Lung (tissue), 12 donors: ENCODE results near the gene ZMYND10. TPM values are rescaled to one million over a fixed set of nuclear protein-coding genes. Genes with fewer than 3 reads are reported as not detected.

ENCODE experiments used
- ATAC-seq: fragments of 200-7000 bp; cut with Tn5 transposase; one replicate; pipeline ENCODE4 v1.9.1; 2020; ENCODE audit warnings: moderate number of reproducible peaks; ENCODE audit not compliant: insufficient read depth, low FRiP score
- DNase-seq, 3 donors: peaks; one replicate each; pipeline ENCODE4 v3.0.0-alpha.2; 2013 to 2017
- H3K27ac ChIP-seq, 2 donors: one replicate each; pipeline ENCODE4 v1.5.1; 2013; ENCODE audit warnings: mild to moderate bottlenecking in 2 of 2, moderate library complexity in 2 of 2, control low read depth in 1 of 2, inconsistent platforms in 1 of 2, low read depth in 1 of 2, low read length in 1 of 2
- H3K27me3 ChIP-seq, 3 donors: one replicate each; pipeline ENCODE4 v1.5.1; 2013; ENCODE audit warnings: low read length in 2 of 3; ENCODE audit not compliant: control insufficient read depth in 3 of 3, insufficient read depth in 3 of 3
- H3K36me3 ChIP-seq, 4 donors: one replicate each; pipeline ENCODE4 v1.5.1; 2013; ENCODE audit warnings: low read length in 4 of 4, mild to moderate bottlenecking in 1 of 4, moderate library complexity in 1 of 4; ENCODE audit not compliant: control insufficient read depth in 4 of 4, insufficient read depth in 4 of 4
- H3K4me1 ChIP-seq, 5 donors: one replicate each; pipeline ENCODE4 v1.5.1; 2013; ENCODE audit warnings: low read length in 5 of 5, mild to moderate bottlenecking in 2 of 5, moderate library complexity in 1 of 5; ENCODE audit not compliant: control insufficient read depth in 5 of 5, insufficient read depth in 5 of 5
- H3K4me3 ChIP-seq: one replicate; pipeline ENCODE4 v1.5.1; 2013; ENCODE audit warnings: mild to moderate bottlenecking, control low read depth, moderate library complexity
- H3K9ac ChIP-seq, 2 donors: one replicate each; pipeline ENCODE4 v1.5.1; 2013; ENCODE audit warnings: low read length in 2 of 2, control low read depth in 1 of 2; ENCODE audit not compliant: insufficient read depth in 1 of 2
- H3K9me3 ChIP-seq, 4 donors: one replicate each; pipeline ENCODE4 v1.5.1; 2013; ENCODE audit warnings: low read length in 3 of 4, mild to moderate bottlenecking in 1 of 4, moderate library complexity in 1 of 4; ENCODE audit not compliant: control insufficient read depth in 4 of 4, insufficient read depth in 3 of 4
- WGBS, 2 donors: extraction: QIAGEN DNeasy Blood & Tissue Kit; methylation state at CpG; one replicate each; pipeline ENCODE4 v1.1.7; 2013; 5-methylcytosine and 5-hydroxymethylcytosine counted together
- polyA plus RNA-seq, 2 donors: library from polyadenylated mRNA; stranded (reverse); fragments of 200-250 nt; gene quantifications; one replicate each; pipeline ENCODE4 v1.2.1, GENCODE V29; 2013
- total RNA-seq, 2 donors: library from RNA; depleted of rRNA in 1 of 2; stranded (reverse); fragments of >200 nt in 1 of 2; gene quantifications; one replicate each; pipeline ENCODE4 v1.2.1, GENCODE V29; 2014 to 2021
- TF ChIP-seq, protein P1 (sequence below): IDR thresholded peaks from 2 replicates; pipeline ENCODE4 v1.5.1; 2012; ENCODE audit warnings: mild to moderate bottlenecking; ENCODE audit errors: control extremely low read depth, extremely low read depth
- donor health status: control.
- donor health status: control.
- donor health status: Bipolar disorder and iron deficiency.
- donor health status: healthy.
- donor health status: DM: yes; HTN: yes; CAD: no.

The ZMYND10 gene
- total and polyA plus RNA-seq, 4 donors, result 31.4 to 117 (median 62.4) TPM

DNA sequence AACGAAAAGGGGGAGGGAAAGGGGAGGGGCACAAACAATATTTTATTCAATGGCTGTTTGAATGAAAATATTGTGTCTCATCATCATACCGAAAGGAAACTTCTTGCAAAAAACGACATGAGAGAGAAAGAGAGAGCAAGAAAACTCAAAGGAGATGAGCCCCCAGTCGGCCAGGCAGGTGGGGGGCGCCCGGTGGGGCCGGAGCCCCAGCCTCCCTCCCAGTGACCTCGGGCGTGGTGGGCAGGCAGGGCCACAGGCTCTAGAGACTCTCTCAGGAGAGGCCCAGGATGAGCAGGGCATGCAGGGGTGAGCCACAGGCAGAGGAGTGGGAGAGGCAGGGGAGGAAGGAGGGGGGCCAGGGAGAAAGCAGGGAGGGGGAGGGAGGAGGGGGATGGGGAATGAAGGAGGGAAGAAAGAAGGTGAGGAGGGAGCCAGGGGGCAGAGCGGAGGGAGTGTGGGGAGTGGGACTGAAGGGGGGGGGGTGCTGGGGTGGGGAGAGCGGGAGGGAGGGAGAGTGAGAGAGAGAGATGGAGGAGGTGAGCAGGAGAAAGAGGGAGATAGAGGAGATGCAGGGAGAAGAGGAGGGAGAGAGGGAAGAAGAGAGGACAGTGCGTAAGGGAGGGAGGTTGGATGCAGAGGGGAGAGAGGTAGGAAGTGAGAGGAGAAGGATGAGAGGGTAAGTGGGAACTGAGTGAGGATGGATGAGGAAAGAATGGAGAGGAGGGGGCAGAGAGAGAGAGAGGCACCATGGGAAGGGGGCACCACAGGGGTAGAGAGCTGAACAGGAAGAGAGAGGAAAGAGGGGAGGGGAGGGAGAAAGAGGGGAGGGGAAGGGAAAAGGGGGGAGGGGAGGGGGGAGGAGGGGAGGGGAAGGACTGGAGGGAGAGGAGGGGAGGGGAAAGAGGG is 27.9 kb upstream of the ZMYND10 start:
- H3K27me3 ChIP-seq, result no peaks in the 10 kb centered on the region
- H3K4me1 ChIP-seq, result peaks cover 0 to 8% (median 0%) of the 10 kb centered on the region in 5 donors
- ATAC-seq, result no peak
- H3K27ac ChIP-seq, result no peak overlapping the region
- no peak overlapping the region for H3K4me3 ChIP-seq
- TF ChIP-seq, protein P1, sequence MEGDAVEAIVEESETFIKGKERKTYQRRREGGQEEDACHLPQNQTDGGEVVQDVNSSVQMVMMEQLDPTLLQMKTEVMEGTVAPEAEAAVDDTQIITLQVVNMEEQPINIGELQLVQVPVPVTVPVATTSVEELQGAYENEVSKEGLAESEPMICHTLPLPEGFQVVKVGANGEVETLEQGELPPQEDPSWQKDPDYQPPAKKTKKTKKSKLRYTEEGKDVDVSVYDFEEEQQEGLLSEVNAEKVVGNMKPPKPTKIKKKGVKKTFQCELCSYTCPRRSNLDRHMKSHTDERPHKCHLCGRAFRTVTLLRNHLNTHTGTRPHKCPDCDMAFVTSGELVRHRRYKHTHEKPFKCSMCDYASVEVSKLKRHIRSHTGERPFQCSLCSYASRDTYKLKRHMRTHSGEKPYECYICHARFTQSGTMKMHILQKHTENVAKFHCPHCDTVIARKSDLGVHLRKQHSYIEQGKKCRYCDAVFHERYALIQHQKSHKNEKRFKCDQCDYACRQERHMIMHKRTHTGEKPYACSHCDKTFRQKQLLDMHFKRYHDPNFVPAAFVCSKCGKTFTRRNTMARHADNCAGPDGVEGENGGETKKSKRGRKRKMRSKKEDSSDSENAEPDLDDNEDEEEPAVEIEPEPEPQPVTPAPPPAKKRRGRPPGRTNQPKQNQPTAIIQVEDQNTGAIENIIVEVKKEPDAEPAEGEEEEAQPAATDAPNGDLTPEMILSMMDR, result no peak
- H3K36me3 ChIP-seq, result peaks cover 0 to 2% (median 0%) of the 10 kb centered on the region in 4 donors
- H3K9me3 ChIP-seq, result no peaks in the 10 kb centered on the region
- 57 to 63% methylated on average over 12 of the region's 12 CpGs for WGBS, 2 donors
- peak in 1 of 3 donors; percentile 55 for DNase-seq
- no peak overlapping the region for H3K9ac ChIP-seq

DNA sequence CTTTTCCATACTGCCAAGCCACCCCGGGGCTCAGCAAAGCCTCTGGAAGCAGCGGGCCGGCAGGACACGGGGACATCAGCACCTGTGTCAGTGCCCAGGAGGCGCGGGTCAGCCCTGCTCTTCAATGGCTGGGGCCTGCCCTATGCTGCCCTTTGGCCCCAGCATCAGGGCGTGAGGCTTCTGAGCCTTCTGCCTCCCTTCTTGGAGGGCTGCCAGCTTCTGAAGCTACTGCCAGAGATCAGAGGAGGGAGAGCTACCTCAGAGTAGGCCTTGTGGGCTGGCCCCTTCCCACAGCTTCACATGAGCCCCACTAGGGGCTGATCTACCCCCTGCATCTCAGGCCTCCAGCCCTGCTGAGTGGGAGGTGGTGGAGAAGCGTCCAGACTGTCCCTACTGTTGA is 26.8 kb upstream of the ZMYND10 start:
- no peak for ATAC-seq
- Histone ChIP-seq H3K4me1 (peaks cover 0 to 8% (median 0%) of the 10 kb centered on the region in 5 donors), H3K36me3 (peaks cover 0 to 4% (median 0%) of the 10 kb centered on the region in 4 donors), H3K4me3 (no peak overlapping the region), H3K27me3 (no peaks in the 10 kb centered on the region), H3K27ac (no peak overlapping the region), H3K9ac (no peak overlapping the region), H3K9me3 (no peaks in the 10 kb centered on the region)
- 72 to 76% methylated on average over 8 of the region's 8 CpGs for WGBS, 2 donors
- TF ChIP-seq, protein P1, result no peak
- peak; percentile 50 to 63 (median 57) for DNase-seq

DNA sequence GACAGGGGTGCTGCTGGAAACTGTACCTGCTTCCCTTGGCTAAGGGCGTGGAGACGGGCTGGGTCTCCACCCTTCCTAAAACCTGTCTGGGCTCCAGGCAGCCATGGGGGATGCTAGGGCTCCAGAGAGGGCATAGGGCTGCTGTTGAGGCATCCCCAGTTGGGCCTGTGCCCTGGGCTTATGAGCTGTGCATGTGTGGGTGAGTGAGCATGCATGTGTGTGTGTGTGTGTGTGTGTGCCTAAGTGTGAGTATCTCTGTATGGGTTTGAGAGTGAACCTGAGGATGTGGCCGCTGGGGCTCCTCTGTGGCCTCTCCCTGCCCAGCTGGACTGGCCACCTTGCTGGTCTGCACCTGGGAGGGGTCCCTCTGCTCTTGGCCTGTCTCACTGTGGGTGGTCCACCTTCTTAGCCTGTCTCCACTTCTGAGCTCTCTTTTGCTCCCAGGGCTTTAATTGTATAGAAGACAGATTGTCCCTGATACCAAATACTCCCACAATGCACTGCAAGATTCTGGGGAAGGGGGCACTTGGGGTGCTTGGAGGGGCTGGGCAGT is 25.7 kb upstream of the ZMYND10 start:
- Histone ChIP-seq H3K27me3 (no peaks in the 10 kb centered on the region), H3K4me3 (no peak overlapping the region), H3K27ac (no peak overlapping the region), H3K9me3 (no peaks in the 10 kb centered on the region), H3K9ac (no peak overlapping the region), H3K4me1 (peaks cover 0 to 8% (median 0%) of the 10 kb centered on the region in 5 donors), H3K36me3 (peaks cover 0 to 6% (median 0%) of the 10 kb centered on the region in 4 donors)
- DNase-seq, result peak in 1 of 3 donors; percentile 49
- 86 to 94% methylated on average over 3 of the region's 3 CpGs for WGBS, 2 donors
- ATAC-seq, result no peak
- TF ChIP-seq, protein P1, result no peak
